Stimulated activated CD4-positive, alpha-beta T cell treated with anti-CD3 and anti-CD28 coated beads, Interleukin-12 subunit alpha, Interleukin-12 subunit beta, amount 100 ng/mL, for 48 hours (primary cell): ENCODE measurements around the gene FHOD3.

Experiments
- DNase-seq, 3 donors: peaks; one replicate each; pipeline ENCODE4 v3.0.0-alpha.2; 2020; ENCODE audit warnings: low read depth in 2 of 3, low spot score in 1 of 3

FHOD3 gene

GRCh38 chr18:36465276-36465675 lies 167.8 kb downstream of the FHOD3 start:
- DNase-seq: no peak

GRCh38 chr18:36465970-36466369 lies 168.5 kb downstream of the FHOD3 start:
- no peak for DNase-seq

GRCh38 chr18:36467614-36468013 lies 170.1 kb downstream of the FHOD3 start:
- DNase-seq: no peak

GRCh38 chr18:36468161-36468560 lies 170.6 kb downstream of the FHOD3 start:
- no peak for DNase-seq

- no peak for DNase-seq
Measured at GRCh38 chr18:36469461-36469860, 171.9 kb downstream of the FHOD3 start.

- DNase-seq: no peak
Measured at GRCh38 chr18:36470896-36471295, 173.4 kb downstream of the FHOD3 start.

- no peak for DNase-seq
Measured at GRCh38 chr18:36471393-36471792, 173.9 kb downstream of the FHOD3 start.

- no peak for DNase-seq
Measured at GRCh38 chr18:36476433-36476832, 178.9 kb downstream of the FHOD3 start.

GRCh38 chr18:36477776-36478175 lies 180.3 kb downstream of the FHOD3 start:
- DNase-seq: no peak

GRCh38 chr18:36481201-36481657 lies 183.7 kb downstream of the FHOD3 start:
- no peak for DNase-seq

- no peak for DNase-seq
Measured at GRCh38 chr18:36481935-36482334, 184.4 kb downstream of the FHOD3 start.

GRCh38 chr18:36484591-36484990 lies 187.1 kb downstream of the FHOD3 start:
- DNase-seq: no peak

GRCh38 chr18:36485772-36486171 lies 188.3 kb downstream of the FHOD3 start:
- DNase-seq: no peak

GRCh38 chr18:36488131-36488530 lies 190.6 kb downstream of the FHOD3 start:
- DNase-seq: no peak

- DNase-seq: no peak
Measured at GRCh38 chr18:36490897-36491296, 193.4 kb downstream of the FHOD3 start.

- DNase-seq: no peak
Measured at GRCh38 chr18:36492604-36493329, 195.3 kb downstream of the FHOD3 start.

- no peak for DNase-seq
Measured at GRCh38 chr18:36493349-36494159, 196.0 kb downstream of the FHOD3 start.

- no peak for DNase-seq
Measured at GRCh38 chr18:36494160-36494437, 196.6 kb downstream of the FHOD3 start.

GRCh38 chr18:36496022-36496421 lies 198.5 kb downstream of the FHOD3 start:
- no peak for DNase-seq

- DNase-seq: no peak
Measured at GRCh38 chr18:36499938-36500337, 202.4 kb downstream of the FHOD3 start.

- no peak for DNase-seq
Measured at GRCh38 chr18:36501100-36501499, 203.6 kb downstream of the FHOD3 start.

- no peak for DNase-seq
Measured at GRCh38 chr18:36503477-36503876, 206.0 kb downstream of the FHOD3 start.

GRCh38 chr18:36504928-36505327 lies 207.4 kb downstream of the FHOD3 start:
- no peak for DNase-seq
